HepG2 (cell line): Measurements from ENCODE around the gene TTC8. TPM values are rescaled to one million over a fixed set of nuclear protein-coding genes. Genes with fewer than 3 reads are reported as not detected.

Source experiments
- ATAC-seq: fragments of 200-7000 bp; cut with Tn5 transposase; 3 replicates; pipeline ENCODE4 v1.9.1; 2020; ENCODE audit warnings: mild to moderate bottlenecking, moderate library complexity
- Bru-seq: library from RNA; stranded (reverse); fragments of 400-500 nt; gene quantifications from one replicate; lab custom pipeline; 2021; lab: Mats Ljungman, UMichigan
- BruChase-seq, 2 experiments: library from RNA; stranded (reverse); fragments of 400-500 nt; gene quantifications; one replicate each; lab custom pipeline; 2021; lab: Mats Ljungman, UMichigan
- BruUV-seq: library from RNA; stranded (reverse); fragments of 400-500 nt; replicated peaks from 2 replicates; lab custom pipeline; 2021; lab: Mats Ljungman, UMichigan
- CTCF ChIA-PET: fragments of 300-600 bp; formaldehyde crosslinking; extraction: SDS; loops from one replicate; lab custom pipeline; 2021; ENCODE audit warnings: low total read pairs, inconsistent platforms, low intra/inter-chr PET ratio; lab: Yijun Ruan, JAX
- POLR2A ChIA-PET: fragments of 350-600 bp; sonication (Branson Sonifier 250); formaldehyde crosslinking; loops from one replicate; lab custom pipeline; 2020; ENCODE audit warnings: antibody characterized with exemption, inconsistent platforms; lab: Yijun Ruan, JAX
- DNase-seq: peaks from one replicate; pipeline ENCODE4 v3.0.0-alpha.2; 2015; ENCODE audit warnings: low spot score
- FAIRE-seq: peaks from 3 replicates; lab custom pipeline; 2011; peaks lifted over from hg19 to GRCh38; lab: Jason Lieb, UNC
- H2AFZ ChIP-seq: one replicate; pipeline ENCODE4 v1.6.1; 2011; ENCODE audit warnings: low read length, inconsistent platforms
- H3K27ac ChIP-seq: fragments of 300-600 bp; 3 replicates; pipeline ENCODE4 v1.8.0; 2011; ENCODE audit warnings: mixed run types, mild to moderate bottlenecking, mixed read lengths, low read length, inconsistent platforms; ENCODE audit not compliant: insufficient read depth; ENCODE audit errors: extremely low read length
- H3K27me3 ChIP-seq, 2 experiments: fragments of 200-600 bp in 1 of 2; 2 replicates in 1 of 2; 3 replicates in 1 of 2; pipeline versions ENCODE4 v1.6.0 to v1.8.0; 2011; ENCODE audit warnings: low read length in 2 of 2, mild to moderate bottlenecking in 2 of 2, moderate library complexity in 2 of 2, inconsistent platforms in 1 of 2; ENCODE audit not compliant: insufficient read depth in 2 of 2, control insufficient read depth in 1 of 2
- H3K36me3 ChIP-seq, 2 experiments: fragments of 200-600 bp in 1 of 2; replicated peaks in 1 of 2; 2 replicates in 1 of 2; 3 replicates in 1 of 2; pipeline versions ENCODE4 v1.5.1 to v1.8.0; 2011; ENCODE audit warnings: low read length in 2 of 2, inconsistent platforms in 1 of 2; ENCODE audit not compliant: insufficient read depth in 2 of 2, control insufficient read depth in 1 of 2
- H3K4me1 ChIP-seq: 2 replicates; pipeline ENCODE4 v1.5.1; 2012; ENCODE audit warnings: low read length, inconsistent platforms; ENCODE audit not compliant: insufficient read depth
- H3K4me2 ChIP-seq: 2 replicates; pipeline ENCODE4 v1.6.0; 2011; ENCODE audit warnings: low read depth, low read length, inconsistent platforms
- H3K4me3 ChIP-seq, 3 experiments: fragments of 200-600 bp in 1 of 3; sonication (generic), shearing (Covaris generic) in 1 of 3; replicated peaks in 1 of 3; 2 replicates each; pipeline ENCODE4 v1.5.1; 2011 to 2016; ENCODE audit warnings: low read length in 3 of 3, inconsistent platforms in 2 of 3, low read depth in 2 of 3, mild to moderate bottlenecking in 2 of 3, control low read depth in 1 of 3, mixed read lengths in 1 of 3; ENCODE audit not compliant: insufficient read depth in 1 of 3
- H3K79me2 ChIP-seq: one replicate; pipeline ENCODE4 v1.6.1; 2011; ENCODE audit warnings: low read length, inconsistent platforms; ENCODE audit not compliant: insufficient read depth
- H3K9ac ChIP-seq: 2 replicates; pipeline ENCODE4 v1.6.0; 2011; ENCODE audit warnings: mild to moderate bottlenecking, low read depth, low read length, inconsistent platforms; ENCODE audit not compliant: insufficient read depth
- H3K9me3 ChIP-seq: 2 replicates; pipeline ENCODE4 v1.5.1; 2012; ENCODE audit warnings: mild to moderate bottlenecking, low read length
- H4K20me1 ChIP-seq: 2 replicates; pipeline ENCODE4 v1.6.0; 2011; ENCODE audit warnings: inconsistent platforms, mild to moderate bottlenecking, low read length, moderate library complexity; ENCODE audit not compliant: insufficient read depth
- AKAP8 ChIP-seq: sonication (generic); formaldehyde crosslinking; IDR thresholded peaks from 2 replicates; pipeline ENCODE4 v1.5.1; 2020; ENCODE audit warnings: mild to moderate bottlenecking, missing genetic modification reagents
- HMGA1 ChIP-seq: sonication (generic); formaldehyde crosslinking; conservative IDR thresholded peaks from 2 replicates; pipeline ENCODE4 v1.4.0; 2020; ENCODE audit warnings: missing genetic modification reagents
- NCOR1 ChIP-seq: fragments of 200-600 bp; sonication (generic); IDR thresholded peaks from 2 replicates; pipeline ENCODE4 v1.7.0; 2017; ENCODE audit warnings: antibody characterized with exemption, low read length, borderline replicate concordance
- NFKBIZ ChIP-seq: IDR thresholded peaks from 2 replicates; pipeline ENCODE4 v1.6.1; 2018; ENCODE audit warnings: missing genetic modification reagents, missing compliant biosample characterization
- ZNF709 ChIP-seq: sonication (generic); formaldehyde crosslinking; IDR thresholded peaks from 2 replicates; pipeline ENCODE4 v1.5.0; 2020; ENCODE audit warnings: mild to moderate bottlenecking, missing genetic modification reagents
- WGBS: methylation state at CpG from one replicate; pipeline ENCODE4 v1.1.6; 2017; ENCODE audit warnings: low lambda C conversion rate; 5-methylcytosine and 5-hydroxymethylcytosine counted together
- in situ Hi-C: cut with HindIII; loops from 2 replicates; pipeline ENCODE4 v1.10.0; 2017; ENCODE audit warnings: low pct_unique_long_range_greater_than_20kb; ENCODE audit not compliant: extremely low pct_ligation_motif_present
- intact Hi-C: fragments of 100-400 bp; cut with micrococcal nuclease; formaldehyde crosslinking; loops from one replicate; pipeline ENCODE4 v1.10.0; 2022; ENCODE audit not compliant: unreplicated experiment
- long read RNA-seq, 2 experiments: library from RNA in 1 of 2; library from polyadenylated mRNA in 1 of 2; stranded (forward) in 1 of 2; unstranded in 1 of 2; transcript quantifications; one replicate each; pipeline ENCODE4 v2.0.0, GENCODE V29; 2019 to 2022
- polyA minus RNA-seq, 3 experiments: library from RNA; depleted of rRNA, polyadenylated mRNA; stranded (reverse); fragments of >200 nt; gene quantifications; 2 replicates each; pipeline ENCODE4 v1.2.3, GENCODE V29; 2011; ENCODE audit warnings: low replicate concordance in 1 of 3
- polyA plus RNA-seq, 8 experiments: library from polyadenylated mRNA; depleted of rRNA in 3 of 8; stranded (reverse) in 7 of 8; unstranded in 1 of 8; fragments of >200 nt; fragmentation: Illumina TruSeq in 4 of 8; extraction: Trizol in 4 of 8; gene quantifications; 2 replicates each; pipeline versions ENCODE4 v1.2.1 to v1.2.3, GENCODE V29; 2011 to 2016; ENCODE audit warnings: low read depth in 4 of 8, missing spikeins in 1 of 8, mixed read lengths in 1 of 8; ENCODE audit not compliant: insufficient read depth in 1 of 8
- total RNA-seq, 5 experiments: library from RNA; depleted of rRNA; stranded (reverse); fragments of >200 nt; fragmentation: Illumina TruSeq; extraction: Trizol; gene quantifications; 2 replicates each; pipeline ENCODE4 v1.2.3, GENCODE V29; 2016; ENCODE audit warnings: low read depth in 1 of 5
- TF ChIP-seq, protein P1 (sequence below): sonication (generic); formaldehyde crosslinking; IDR thresholded peaks from 2 replicates; pipeline ENCODE4 v1.4.0; 2020; ENCODE audit warnings: missing genetic modification reagents, borderline replicate concordance
- TF ChIP-seq, protein P2 (sequence below): sonication (generic); formaldehyde crosslinking; IDR thresholded peaks from 2 replicates; pipeline ENCODE4 v1.9.0; 2021; ENCODE audit warnings: missing genetic modification reagents, mild to moderate bottlenecking, borderline replicate concordance
- TF ChIP-seq, protein P3 (sequence below): sonication (generic); formaldehyde crosslinking; IDR thresholded peaks from 2 replicates; pipeline ENCODE4 v1.9.0; 2021; ENCODE audit warnings: missing genetic modification reagents, borderline replicate concordance

Gene TTC8
- 13.8 and 19.5 TPM in 2 replicates for total RNA-seq (2016; rRNA removed; fragmentation: Illumina TruSeq; extraction: Trizol)
- 4.7 and 5.9 TPM in 2 replicates for total RNA-seq (2016; cell fraction: cytosol; rRNA removed; fragmentation: Illumina TruSeq; extraction: Trizol; ENCODE audit: low read depth)
- 15.2 and 20.3 TPM in 2 replicates for total RNA-seq (2016; cell fraction: insoluble cytoplasmic fraction; rRNA removed; fragmentation: Illumina TruSeq; extraction: Trizol)
- total RNA-seq (2016; cell fraction: membrane; rRNA removed; fragmentation: Illumina TruSeq; extraction: Trizol), result 6.1 and 7.5 TPM in 2 replicates
- 8.4 and 14.7 TPM in 2 replicates for total RNA-seq (2016; cell fraction: nucleus; rRNA removed; fragmentation: Illumina TruSeq; extraction: Trizol)
- polyA plus RNA-seq (2011; rRNA removed), result 15.0 and 15.2 TPM in 2 replicates
- 9.4 and 10.7 TPM in 2 replicates for polyA plus RNA-seq (2011; cell fraction: cytosol; rRNA removed)
- 12.5 and 15.5 TPM in 2 replicates for polyA plus RNA-seq (2011; cell fraction: nucleus; rRNA removed)
- polyA plus RNA-seq (2012), result 7.1 and 9.5 TPM in 2 replicates
- 0.93 and 1.3 TPM in 2 replicates for polyA plus RNA-seq (2016; cell fraction: cytosol; fragmentation: Illumina TruSeq; extraction: Trizol; ENCODE audit: low read depth)
- polyA plus RNA-seq (2016; cell fraction: insoluble cytoplasmic fraction; fragmentation: Illumina TruSeq; extraction: Trizol; ENCODE audit: low read depth), result 18.7 and 20.3 TPM in 2 replicates
- 2.8 and 3.7 TPM in 2 replicates for polyA plus RNA-seq (2016; cell fraction: membrane; fragmentation: Illumina TruSeq; extraction: Trizol; ENCODE audit: low read depth)
- 14.3 and 14.7 TPM in 2 replicates for polyA plus RNA-seq (2016; cell fraction: nucleus; fragmentation: Illumina TruSeq; extraction: Trizol; ENCODE audit: insufficient read depth, low read depth)
- polyA minus RNA-seq (2011; rRNA and poly(A)+ RNA removed; ENCODE audit: low replicate concordance), result 8.8 and 14.1 TPM in 2 replicates
- 11.0 and 11.3 TPM in 2 replicates for polyA minus RNA-seq (2011; cell fraction: cytosol; rRNA and poly(A)+ RNA removed)
- 11.1 and 12.2 TPM in 2 replicates for polyA minus RNA-seq (2011; cell fraction: nucleus; rRNA and poly(A)+ RNA removed)
- Bru-seq, nascent RNA, result percentile 61 among the genes with signal in this experiment
- percentile 63 among the genes with signal in this experiment for BruChase-seq, experiment 1, labeled RNA remaining after a 6-hour chase
- percentile 61 among the genes with signal in this experiment for BruChase-seq, experiment 2, labeled RNA remaining after a 2-hour chase
- long read RNA-seq, experiment 1, full-length matches to known transcripts, result 10 of 12 reads
- long read RNA-seq, experiment 1, partial matches to known transcripts, result 0 of 12 reads
- long read RNA-seq, experiment 1, other reads (novel, unspliced or antisense), result 2 of 12 reads
- long read RNA-seq, experiment 2, full-length matches to known transcripts, result 4 of 7 reads
- long read RNA-seq, experiment 2, partial matches to known transcripts, result 1 of 7 reads
- long read RNA-seq, experiment 2, other reads (novel, unspliced or antisense), result 2 of 7 reads

DNA sequence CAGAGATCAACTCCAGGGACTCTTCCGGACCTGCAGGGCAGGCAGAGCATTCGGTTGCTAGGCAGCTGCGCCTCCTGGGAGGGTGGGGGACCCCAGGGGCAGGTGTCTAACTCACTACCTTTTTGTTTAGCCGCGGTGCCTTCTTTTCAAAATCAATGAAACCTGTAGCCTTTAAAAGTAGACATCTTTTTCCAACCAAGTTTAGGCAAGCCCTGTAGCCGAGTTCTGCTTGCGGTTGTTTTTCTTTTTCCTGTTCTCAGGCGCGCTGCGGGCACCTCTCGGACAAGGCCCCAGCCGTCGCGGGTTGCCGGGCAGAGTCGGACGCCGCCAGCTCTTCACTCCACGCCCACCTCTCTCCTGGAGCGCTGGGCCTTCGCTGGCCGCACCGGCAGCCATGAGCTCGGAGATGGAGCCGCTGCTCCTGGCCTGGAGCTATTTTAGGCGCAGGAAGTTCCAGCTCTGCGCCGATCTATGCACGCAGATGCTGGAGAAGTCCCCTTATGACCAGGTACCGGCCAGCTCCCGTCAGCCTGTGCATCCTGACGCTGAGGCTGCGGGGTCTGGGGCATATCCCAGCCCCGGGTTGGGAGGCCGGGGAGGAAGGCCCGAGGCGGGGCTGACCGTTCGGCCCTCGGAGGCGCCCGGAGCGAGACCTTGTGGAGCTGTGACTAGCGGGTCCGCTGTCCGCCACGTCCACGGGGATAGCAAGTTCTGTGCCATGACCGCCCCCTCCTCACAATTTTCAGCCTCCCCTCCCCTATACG lies at the start of gene TTC8:
TSS of gene TTC8 (plus strand) at position 338 of the 764 bp plus-strand sequence. CDS start at position 395, 57 bp downstream.
- CTCF ChIA-PET, result no interaction called here
- POLR2A ChIA-PET, result interaction anchor here (1.2 to 1.5 kb wide), 5 partner anchors 12 to 188 kb away, joined by 3 to 6 read pairs (median 4); partner anchors contain the start of gene EML5
- H3K4me1 ChIP-seq, result peaks cover 37% of the 10 kb centered on the region
- H3K9ac ChIP-seq, result peak within 1 kb of the TSS; percentile 81
- peak within 1 kb of the TSS; percentile 82 for H3K27ac ChIP-seq
- FAIRE-seq (peak; percentile 94), ATAC-seq (peak; percentile 99), DNase-seq (peak; percentile 80)
- H3K9me3 ChIP-seq, result no peaks in the 10 kb centered on the region
- peak within 1 kb of the TSS; percentile 92 for H3K4me2 ChIP-seq
- H3K4me3 ChIP-seq, result peak within 1 kb of the TSS; percentile 78 to 89 (median 88)
- peaks cover 8% of the 10 kb centered on the region for H3K79me2 ChIP-seq
- WGBS, result 1% methylated on average over 29 of the region's 50 CpGs
- H2AFZ ChIP-seq, result peak within 1 kb of the TSS; percentile 97
- H4K20me1 ChIP-seq, result no peaks in the 10 kb centered on the region
- H3K27me3 ChIP-seq, result no peaks in the 10 kb centered on the region
- no peaks in the 10 kb centered on the region for H3K36me3 ChIP-seq
- intact Hi-C loops (loop anchor here (10.0 kb wide), 1 partner anchor 1950 kb away; no protein-coding TSS in a partner anchor), in situ Hi-C loops (no loop called here)
- BruUV-seq, result no TSS peak
- TF ChIP-seq, protein P1, sequence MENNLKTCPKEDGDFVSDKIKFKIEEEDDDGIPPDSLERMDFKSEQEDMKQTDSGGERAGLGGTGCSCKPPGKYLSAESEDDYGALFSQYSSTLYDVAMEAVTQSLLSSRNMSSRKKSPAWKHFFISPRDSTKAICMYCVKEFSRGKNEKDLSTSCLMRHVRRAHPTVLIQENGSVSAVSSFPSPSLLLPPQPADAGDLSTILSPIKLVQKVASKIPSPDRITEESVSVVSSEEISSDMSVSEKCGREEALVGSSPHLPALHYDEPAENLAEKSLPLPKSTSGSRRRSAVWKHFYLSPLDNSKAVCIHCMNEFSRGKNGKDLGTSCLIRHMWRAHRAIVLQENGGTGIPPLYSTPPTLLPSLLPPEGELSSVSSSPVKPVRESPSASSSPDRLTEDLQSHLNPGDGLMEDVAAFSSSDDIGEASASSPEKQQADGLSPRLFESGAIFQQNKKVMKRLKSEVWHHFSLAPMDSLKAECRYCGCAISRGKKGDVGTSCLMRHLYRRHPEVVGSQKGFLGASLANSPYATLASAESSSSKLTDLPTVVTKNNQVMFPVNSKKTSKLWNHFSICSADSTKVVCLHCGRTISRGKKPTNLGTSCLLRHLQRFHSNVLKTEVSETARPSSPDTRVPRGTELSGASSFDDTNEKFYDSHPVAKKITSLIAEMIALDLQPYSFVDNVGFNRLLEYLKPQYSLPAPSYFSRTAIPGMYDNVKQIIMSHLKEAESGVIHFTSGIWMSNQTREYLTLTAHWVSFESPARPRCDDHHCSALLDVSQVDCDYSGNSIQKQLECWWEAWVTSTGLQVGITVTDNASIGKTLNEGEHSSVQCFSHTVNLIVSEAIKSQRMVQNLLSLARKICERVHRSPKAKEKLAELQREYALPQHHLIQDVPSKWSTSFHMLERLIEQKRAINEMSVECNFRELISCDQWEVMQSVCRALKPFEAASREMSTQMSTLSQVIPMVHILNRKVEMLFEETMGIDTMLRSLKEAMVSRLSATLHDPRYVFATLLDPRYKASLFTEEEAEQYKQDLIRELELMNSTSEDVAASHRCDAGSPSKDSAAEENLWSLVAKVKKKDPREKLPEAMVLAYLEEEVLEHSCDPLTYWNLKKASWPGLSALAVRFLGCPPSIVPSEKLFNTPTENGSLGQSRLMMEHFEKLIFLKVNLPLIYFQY (CRISPR knock-in tag), result no peak
- TF ChIP-seq AKAP8 (no peak), ZNF709 (CRISPR knock-in tag) (no peak), NCOR1 (0 out of 2 replicates have a peak, but pooled peaks have one; percentile 19), HMGA1 (CRISPR knock-in tag) (no peak), NFKBIZ (CRISPR knock-in tag) (0 out of 2 replicates have a peak, but pooled peaks have one; percentile 27)
- TF ChIP-seq, protein P2, sequence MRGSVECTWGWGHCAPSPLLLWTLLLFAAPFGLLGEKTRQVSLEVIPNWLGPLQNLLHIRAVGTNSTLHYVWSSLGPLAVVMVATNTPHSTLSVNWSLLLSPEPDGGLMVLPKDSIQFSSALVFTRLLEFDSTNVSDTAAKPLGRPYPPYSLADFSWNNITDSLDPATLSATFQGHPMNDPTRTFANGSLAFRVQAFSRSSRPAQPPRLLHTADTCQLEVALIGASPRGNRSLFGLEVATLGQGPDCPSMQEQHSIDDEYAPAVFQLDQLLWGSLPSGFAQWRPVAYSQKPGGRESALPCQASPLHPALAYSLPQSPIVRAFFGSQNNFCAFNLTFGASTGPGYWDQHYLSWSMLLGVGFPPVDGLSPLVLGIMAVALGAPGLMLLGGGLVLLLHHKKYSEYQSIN, result no peak
- TF ChIP-seq, protein P3, sequence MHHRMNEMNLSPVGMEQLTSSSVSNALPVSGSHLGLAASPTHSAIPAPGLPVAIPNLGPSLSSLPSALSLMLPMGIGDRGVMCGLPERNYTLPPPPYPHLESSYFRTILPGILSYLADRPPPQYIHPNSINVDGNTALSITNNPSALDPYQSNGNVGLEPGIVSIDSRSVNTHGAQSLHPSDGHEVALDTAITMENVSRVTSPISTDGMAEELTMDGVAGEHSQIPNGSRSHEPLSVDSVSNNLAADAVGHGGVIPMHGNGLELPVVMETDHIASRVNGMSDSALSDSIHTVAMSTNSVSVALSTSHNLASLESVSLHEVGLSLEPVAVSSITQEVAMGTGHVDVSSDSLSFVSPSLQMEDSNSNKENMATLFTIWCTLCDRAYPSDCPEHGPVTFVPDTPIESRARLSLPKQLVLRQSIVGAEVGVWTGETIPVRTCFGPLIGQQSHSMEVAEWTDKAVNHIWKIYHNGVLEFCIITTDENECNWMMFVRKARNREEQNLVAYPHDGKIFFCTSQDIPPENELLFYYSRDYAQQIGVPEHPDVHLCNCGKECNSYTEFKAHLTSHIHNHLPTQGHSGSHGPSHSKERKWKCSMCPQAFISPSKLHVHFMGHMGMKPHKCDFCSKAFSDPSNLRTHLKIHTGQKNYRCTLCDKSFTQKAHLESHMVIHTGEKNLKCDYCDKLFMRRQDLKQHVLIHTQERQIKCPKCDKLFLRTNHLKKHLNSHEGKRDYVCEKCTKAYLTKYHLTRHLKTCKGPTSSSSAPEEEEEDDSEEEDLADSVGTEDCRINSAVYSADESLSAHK, result no peak
